H9 (cell line): ENCODE results near the gene MOCOS. TPM values are rescaled to one million over a fixed set of nuclear protein-coding genes. Genes with fewer than 3 reads are reported as not detected.
A peak's percentile ranks its signal among the peaks of the same experiment; 100 is the strongest.

Source experiments
- DNase-seq: peaks from one replicate; pipeline ENCODE4 v3.0.0-alpha.2; 2017
- H2AFZ ChIP-seq: one replicate; pipeline ENCODE4 v1.6.1; 2013; ENCODE audit warnings: mild to moderate bottlenecking, low read length, control low read depth, moderate library complexity
- H2AK5ac ChIP-seq: 2 replicates; pipeline ENCODE4 v1.6.1; 2013; ENCODE audit warnings: low read length, control low read depth, mixed read lengths; ENCODE audit not compliant: insufficient read length
- H2BK120ac ChIP-seq: one replicate; pipeline ENCODE4 v1.6.1; 2013; ENCODE audit warnings: low read depth, mild to moderate bottlenecking, low read length, control low read depth, inconsistent platforms; ENCODE audit not compliant: poor library complexity, severe bottlenecking
- H2BK12ac ChIP-seq: 2 replicates; pipeline ENCODE4 v1.6.1; 2013; ENCODE audit warnings: low read length, control low read depth, mixed read lengths, low read depth; ENCODE audit not compliant: insufficient read length
- H2BK15ac ChIP-seq: 2 replicates; pipeline ENCODE4 v1.6.1; 2013; ENCODE audit warnings: low read depth, low read length, control low read depth
- H2BK20ac ChIP-seq: one replicate; pipeline ENCODE4 v1.6.1; 2013; ENCODE audit warnings: low read depth, mild to moderate bottlenecking, low read length, control low read depth, inconsistent platforms; ENCODE audit not compliant: poor library complexity, severe bottlenecking
- H2BK5ac ChIP-seq: 2 replicates; pipeline ENCODE4 v1.6.1; 2013; ENCODE audit warnings: low read length, control low read depth, mixed read lengths; ENCODE audit not compliant: insufficient read length
- H3K14ac ChIP-seq: 2 replicates; pipeline ENCODE4 v1.6.1; 2013; ENCODE audit warnings: low read length, control low read depth; ENCODE audit not compliant: insufficient read depth
- H3K18ac ChIP-seq: 2 replicates; pipeline ENCODE4 v1.6.1; 2013; ENCODE audit warnings: low read depth, mild to moderate bottlenecking, mixed read lengths, low read length, control low read depth; ENCODE audit not compliant: insufficient read length
- H3K23ac ChIP-seq: 2 replicates; pipeline ENCODE4 v1.6.1; 2013; ENCODE audit warnings: low read length, control low read depth, mixed read lengths, low read depth; ENCODE audit not compliant: insufficient read length
- H3K23me2 ChIP-seq: 2 replicates; pipeline ENCODE4 v1.6.1; 2013; ENCODE audit warnings: low read depth, mild to moderate bottlenecking, mixed read lengths, low read length, control low read depth; ENCODE audit not compliant: insufficient read length, poor library complexity, severe bottlenecking
- H3K27ac ChIP-seq: 2 replicates; pipeline ENCODE4 v1.5.1; 2013; ENCODE audit warnings: low read length, control low read depth, mixed read lengths, low read depth; ENCODE audit not compliant: insufficient read length
- H3K27me3 ChIP-seq: 2 replicates; pipeline ENCODE4 v1.6.1; 2013; ENCODE audit warnings: low read length, control low read depth, inconsistent platforms; ENCODE audit not compliant: insufficient read depth
- H3K4ac ChIP-seq: 2 replicates; pipeline ENCODE4 v1.6.1; 2013; ENCODE audit warnings: low read depth, mild to moderate bottlenecking, control low read depth, inconsistent platforms, low read length, moderate library complexity
- H3K4me1 ChIP-seq: 2 replicates; pipeline ENCODE4 v1.6.1; 2013; ENCODE audit warnings: low read length, control low read depth, inconsistent platforms; ENCODE audit not compliant: insufficient read depth
- H3K4me2 ChIP-seq: 2 replicates; pipeline ENCODE4 v1.6.1; 2013; ENCODE audit warnings: low read length, control low read depth, mixed read lengths; ENCODE audit not compliant: insufficient read length, insufficient read depth
- H3K56ac ChIP-seq: 2 replicates; pipeline ENCODE4 v1.6.1; 2013; ENCODE audit warnings: low read depth, mild to moderate bottlenecking, mixed read lengths, low read length, control low read depth; ENCODE audit not compliant: insufficient read length
- H3K79me1 ChIP-seq: 2 replicates; pipeline ENCODE4 v1.6.1; 2013; ENCODE audit warnings: low read depth, mild to moderate bottlenecking, moderate library complexity, low read length, control low read depth, inconsistent platforms; ENCODE audit not compliant: insufficient read depth, poor library complexity, severe bottlenecking
- H3K79me2 ChIP-seq: 2 replicates; pipeline ENCODE4 v1.6.1; 2013; ENCODE audit warnings: low read length, control low read depth, inconsistent platforms; ENCODE audit not compliant: insufficient read depth
- H3K9ac ChIP-seq: 2 replicates; pipeline ENCODE4 v1.6.1; 2013; ENCODE audit warnings: low read length, control low read depth, mixed read lengths; ENCODE audit not compliant: insufficient read length; ENCODE audit errors: extremely low read depth
- H3K9me3 ChIP-seq: one replicate; pipeline ENCODE4 v1.6.1; 2013; ENCODE audit warnings: low read depth, low read length, inconsistent platforms; ENCODE audit not compliant: control insufficient read depth
- H3T11ph ChIP-seq: one replicate; pipeline ENCODE4 v1.6.1; 2013; ENCODE audit warnings: mild to moderate bottlenecking, low read length, control low read depth, inconsistent platforms
- H4K20me1 ChIP-seq: one replicate; pipeline ENCODE4 v1.6.1; 2013; ENCODE audit not compliant: control insufficient read depth, insufficient read length, insufficient read depth
- H4K5ac ChIP-seq: 2 replicates; pipeline ENCODE4 v1.6.1; 2013; ENCODE audit warnings: low read depth, mild to moderate bottlenecking, mixed read lengths, low read length, control low read depth; ENCODE audit not compliant: insufficient read length
- H4K8ac ChIP-seq: replicated peaks from 2 replicates; pipeline ENCODE4 v1.6.1; 2013; ENCODE audit warnings: low read length, control low read depth, mixed read lengths, low read depth; ENCODE audit not compliant: insufficient read length
- H4K91ac ChIP-seq: 2 replicates; pipeline ENCODE4 v1.6.1; 2013; ENCODE audit warnings: low read depth, mild to moderate bottlenecking, moderate library complexity, mixed read lengths, low read length, control low read depth; ENCODE audit not compliant: insufficient read length
- H3K27ac Mint-ChIP-seq, 3 experiments: 2 replicates in 2 of 3; 3 replicates in 1 of 3; pipeline ENCODE4 v1.8.0; 2020 to 2021; ENCODE audit warnings: mixed read lengths in 3 of 3, mild to moderate bottlenecking in 1 of 3, moderate library complexity in 1 of 3
- H3K27me3 Mint-ChIP-seq: 2 replicates; pipeline ENCODE4 v1.8.0; 2021; ENCODE audit warnings: low read depth, mild to moderate bottlenecking, moderate library complexity, mixed read lengths
- H3K36me3 Mint-ChIP-seq, 3 experiments: 2 replicates in 2 of 3; 3 replicates in 1 of 3; pipeline ENCODE4 v1.8.0; 2020 to 2021; ENCODE audit warnings: low read depth in 3 of 3, mixed read lengths in 3 of 3; ENCODE audit not compliant: insufficient read depth in 1 of 3
- H3K4me1 Mint-ChIP-seq, 2 experiments: 2 replicates each; pipeline ENCODE4 v1.8.0; 2020; ENCODE audit warnings: mixed read lengths in 2 of 2
- H3K4me3 Mint-ChIP-seq, 2 experiments: 2 replicates in 1 of 2; 3 replicates in 1 of 2; pipeline ENCODE4 v1.8.0; 2020 to 2021; ENCODE audit warnings: mild to moderate bottlenecking in 2 of 2, mixed read lengths in 2 of 2, moderate library complexity in 1 of 2
- H3K9me3 Mint-ChIP-seq, 2 experiments: 2 replicates in 1 of 2; 3 replicates in 1 of 2; pipeline ENCODE4 v1.8.0; 2020; ENCODE audit warnings: mild to moderate bottlenecking in 2 of 2, mixed read lengths in 2 of 2, moderate library complexity in 1 of 2
- WGBS: extraction: QIAGEN DNeasy Blood & Tissue Kit; methylation state at CpG from one replicate; pipeline ENCODE4 v1.1.7; 2013; ENCODE audit warnings: missing lambda C conversion rate, low lambda C conversion rate, mixed read lengths; ENCODE audit not compliant: insufficient read length; ENCODE audit errors: extremely low coverage; 5-methylcytosine and 5-hydroxymethylcytosine counted together
- total RNA-seq: library from RNA; stranded (reverse); gene quantifications from 2 replicates; pipeline ENCODE4 v1.2.1, GENCODE V29; 2021
- TF ChIP-seq, protein P1 (sequence below): fragments of 200-600 bp; sonication (generic); conservative IDR thresholded peaks from 3 replicates; pipeline ENCODE4 v1.8.0; 2021; ENCODE audit warnings: antibody characterized with exemption, mild to moderate bottlenecking

Gene MOCOS
- total RNA-seq, 1 experiment from 2014 or later = 6.0 TPM

DNA sequence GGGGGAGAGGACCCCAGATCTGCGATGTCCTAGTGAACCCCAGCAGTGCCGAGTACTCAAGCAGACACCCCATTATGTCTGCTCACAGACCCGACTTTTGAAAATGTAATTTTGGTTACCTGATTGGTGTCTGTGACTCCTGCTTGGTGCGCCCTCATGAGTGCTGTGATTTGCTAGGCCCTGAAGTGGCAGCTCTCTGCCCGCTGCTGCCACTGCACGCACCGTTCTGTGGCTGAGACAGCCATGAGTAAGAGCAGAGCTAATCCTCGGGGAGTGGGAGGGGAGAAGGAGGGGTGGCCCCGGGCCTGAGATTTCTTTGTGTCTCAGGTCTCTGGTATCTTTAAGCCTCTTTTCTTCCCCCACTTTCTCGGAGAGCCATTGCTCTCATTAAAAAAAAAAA is 128.4 kb downstream of the MOCOS start:
- no peaks in the 10 kb centered on the region for H3K79me2 ChIP-seq
- H3K56ac ChIP-seq = no peak overlapping the region
- no peak overlapping the region for H2BK12ac ChIP-seq
- no peak overlapping the region for H2BK5ac ChIP-seq
- peaks cover 10% of the 10 kb centered on the region for H3K27me3 Mint-ChIP-seq
- no peak overlapping the region for H4K5ac ChIP-seq
- H4K8ac ChIP-seq = no peak overlapping the region
- no peaks in the 10 kb centered on the region for H3K4me1 ChIP-seq
- no peak overlapping the region for H2AK5ac ChIP-seq
- peaks cover 16 to 25% of the 10 kb centered on the region in 2 experiments for H3K4me1 Mint-ChIP-seq
- no peak overlapping the region for H2AFZ ChIP-seq
- peaks cover 0 to 20% (median 16%) of the 10 kb centered on the region in 3 experiments; a peak in 5 of 7 replicates for H3K36me3 Mint-ChIP-seq
- H3K4me2 ChIP-seq = no peak overlapping the region
- H3K9me3 ChIP-seq = no peaks in the 10 kb centered on the region
- H3K23ac ChIP-seq = no peak overlapping the region
- H4K20me1 ChIP-seq = peaks cover 2% of the 10 kb centered on the region
- TF ChIP-seq, protein P1, sequence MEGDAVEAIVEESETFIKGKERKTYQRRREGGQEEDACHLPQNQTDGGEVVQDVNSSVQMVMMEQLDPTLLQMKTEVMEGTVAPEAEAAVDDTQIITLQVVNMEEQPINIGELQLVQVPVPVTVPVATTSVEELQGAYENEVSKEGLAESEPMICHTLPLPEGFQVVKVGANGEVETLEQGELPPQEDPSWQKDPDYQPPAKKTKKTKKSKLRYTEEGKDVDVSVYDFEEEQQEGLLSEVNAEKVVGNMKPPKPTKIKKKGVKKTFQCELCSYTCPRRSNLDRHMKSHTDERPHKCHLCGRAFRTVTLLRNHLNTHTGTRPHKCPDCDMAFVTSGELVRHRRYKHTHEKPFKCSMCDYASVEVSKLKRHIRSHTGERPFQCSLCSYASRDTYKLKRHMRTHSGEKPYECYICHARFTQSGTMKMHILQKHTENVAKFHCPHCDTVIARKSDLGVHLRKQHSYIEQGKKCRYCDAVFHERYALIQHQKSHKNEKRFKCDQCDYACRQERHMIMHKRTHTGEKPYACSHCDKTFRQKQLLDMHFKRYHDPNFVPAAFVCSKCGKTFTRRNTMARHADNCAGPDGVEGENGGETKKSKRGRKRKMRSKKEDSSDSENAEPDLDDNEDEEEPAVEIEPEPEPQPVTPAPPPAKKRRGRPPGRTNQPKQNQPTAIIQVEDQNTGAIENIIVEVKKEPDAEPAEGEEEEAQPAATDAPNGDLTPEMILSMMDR = no peak
- H2BK120ac ChIP-seq = no peak overlapping the region
- peak; percentile 19 for DNase-seq
- H3K18ac ChIP-seq = no peak overlapping the region
- no peak overlapping the region for H3K9ac ChIP-seq
- no peak overlapping the region for H3K4ac ChIP-seq
- no peak overlapping the region for H3T11ph ChIP-seq
- H3K4me3 Mint-ChIP-seq = no peak overlapping the region
- H3K79me1 ChIP-seq = peaks cover 3% of the 10 kb centered on the region
- H3K23me2 ChIP-seq = no peaks in the 10 kb centered on the region
- H2BK20ac ChIP-seq = no peak overlapping the region
- H3K27me3 ChIP-seq = no peaks in the 10 kb centered on the region
- H3K14ac ChIP-seq = no peak overlapping the region
- H4K91ac ChIP-seq = no peak overlapping the region
- H3K9me3 Mint-ChIP-seq = peaks cover 10 to 19% of the 10 kb centered on the region in 2 experiments; a peak in 4 of 5 replicates
- H3K27ac Mint-ChIP-seq = peak overlapping the region in 1 of 3 experiments; percentile 42; a peak in 1 of 7 replicates
- H3K27ac ChIP-seq = no peak overlapping the region
- no CpG with 5 or more reads among the region's 10 CpGs for WGBS
- no peak overlapping the region for H2BK15ac ChIP-seq
